HG02678 (cell line): ENCODE measurements around the gene MCC.
A peak's percentile ranks its signal among the peaks of the same experiment; 100 is the strongest.
"Not testable (repeated sequence)": the region's sequence is repeated elsewhere in the genome, so short reads cannot be mapped to it uniquely, and the experiment has no call there.

Experiments used
- ATAC-seq: cut with Tn5 transposase; IDR thresholded peaks from one replicate; pipeline ENCODE4 v1.9.1; 2021; ENCODE audit warnings: mild to moderate bottlenecking, moderate library complexity; ENCODE audit not compliant: unreplicated experiment

Gene MCC

GRCh38 chr5:113491022-113491421, 2.8 kb upstream of the MCC start:
- ATAC-seq: no peak

GRCh38 chr5:113490317-113490716, 2.1 kb upstream of the MCC start:
- ATAC-seq: no peak

- ATAC-seq: peak; percentile 48
Measured at GRCh38 chr5:113489299-113489698, 1.0 kb upstream of the MCC start.

- peak; percentile 11 for ATAC-seq
Measured at GRCh38 chr5:113488645-113489184, 462 bp upstream of the MCC start.

GRCh38 chr5:113487416-113487780, 855 bp downstream of the MCC start:
- no peak for ATAC-seq

GRCh38 chr5:113480243-113480642, 8.0 kb downstream of the MCC start:
- ATAC-seq: no peak

GRCh38 chr5:113478691-113479090, 9.6 kb downstream of the MCC start:
- ATAC-seq: no peak

- no peak for ATAC-seq
Measured at GRCh38 chr5:113474100-113474728, 14.0 kb downstream of the MCC start.

- no peak for ATAC-seq
Measured at GRCh38 chr5:113463032-113463431, 25.2 kb downstream of the MCC start.

GRCh38 chr5:113457106-113457505, 31.1 kb downstream of the MCC start:
- not testable (repeated sequence) for ATAC-seq

- no peak for ATAC-seq
Measured at GRCh38 chr5:113452941-113453340, 35.3 kb downstream of the MCC start.

- no peak for ATAC-seq
Measured at GRCh38 chr5:113451797-113452196, 36.5 kb downstream of the MCC start.

- no peak for ATAC-seq
Measured at GRCh38 chr5:113450929-113451328, 37.3 kb downstream of the MCC start.

GRCh38 chr5:113450462-113450861, 37.8 kb downstream of the MCC start:
- no peak for ATAC-seq

GRCh38 chr5:113448252-113448651, 40.0 kb downstream of the MCC start:
- ATAC-seq: no peak

GRCh38 chr5:113447498-113448050, 40.7 kb downstream of the MCC start:
- no peak for ATAC-seq

GRCh38 chr5:113446358-113446927, 41.8 kb downstream of the MCC start:
- no peak for ATAC-seq

GRCh38 chr5:113437111-113437510, 51.1 kb downstream of the MCC start:
- no peak for ATAC-seq

GRCh38 chr5:113435575-113435974, 52.7 kb downstream of the MCC start:
- ATAC-seq: no peak

- ATAC-seq: no peak
Measured at GRCh38 chr5:113434889-113435288, 53.4 kb downstream of the MCC start, which contains the start of gene TSSK1B. Gene TSSK1B, minus strand, starts transcription at chr5:113434989. Its CDS starts 150 bp downstream, at chr5:113434839.

- ATAC-seq: no peak
Measured at GRCh38 chr5:113433862-113434612, 54.2 kb downstream of the MCC start.

- ATAC-seq: no peak
Measured at GRCh38 chr5:113433071-113433470, 55.2 kb downstream of the MCC start.
